HCT116 (cell line): ENCODE results near the gene CMBL. TPM values are rescaled to one million over a fixed set of nuclear protein-coding genes. Genes with fewer than 3 reads are reported as not detected.

Experiments used
- ATAC-seq: fragments of 200-7000 bp; cut with Tn5 transposase; 2 replicates; pipeline ENCODE4 v1.9.1; 2020; ENCODE audit warnings: mild to moderate bottlenecking, moderate library complexity
- BruUV-seq: library from RNA; stranded (reverse); fragments of 400-500 nt; replicated peaks from 2 replicates; lab custom pipeline; 2021; lab: Mats Ljungman, UMichigan
- CTCF ChIA-PET: fragments of 300-600 bp; sonication (Branson Sonifier 250); formaldehyde crosslinking; loops from one replicate; lab custom pipeline; 2021; ENCODE audit warnings: antibody characterized with exemption; lab: Charles Lee
- POLR2A ChIA-PET: fragments of 300-600, 350-600 bp; sonication (Branson Sonifier 250); formaldehyde crosslinking; loops from one replicate; lab custom pipeline; 2021; ENCODE audit warnings: antibody characterized with exemption; lab: Charles Lee
- RAD21 ChIA-PET, 2 experiments: fragments of 300-600 bp; sonication (Branson Sonifier 250); formaldehyde crosslinking; loops; one replicate each; lab custom pipeline; 2023; ENCODE audit warnings: low total read pairs in 2 of 2; ENCODE audit not compliant: uncharacterized antibody in 2 of 2, unreplicated experiment in 2 of 2, low non-redundant PET in 1 of 2; lab: Charles Lee
- DNase-seq: peaks from one replicate; pipeline ENCODE4 v3.0.0-alpha.2; 2010; ENCODE audit warnings: low read depth, low spot score
- H2AFZ ChIP-seq: fragments of 200-600 bp; shearing (Covaris generic), sonication (generic); 2 replicates; pipeline ENCODE4 v1.6.1; 2017; ENCODE audit warnings: low read depth, mixed run types, mixed read lengths, antibody characterized with exemption, low read length; ENCODE audit not compliant: poor library complexity, severe bottlenecking
- H3K27ac ChIP-seq: 2 replicates; pipeline ENCODE4 v1.5.1; 2012; ENCODE audit warnings: low read depth, low read length
- H3K27me3 ChIP-seq: fragments of 200-600 bp; sonication (generic); 2 replicates; pipeline ENCODE4 v1.6.1; 2016; ENCODE audit warnings: mixed run types, low read length, mixed read lengths; ENCODE audit not compliant: insufficient read depth
- H3K36me3 ChIP-seq, 2 experiments: fragments of 200-500 bp in 1 of 2; fragments of 200-600 bp in 1 of 2; sonication (Bioruptor generic) in 1 of 2; sonication (generic) in 1 of 2; 2 replicates each; pipeline versions ENCODE4 v1.5.1 to v1.6.1; 2014 to 2016; ENCODE audit warnings: low read length in 2 of 2, inconsistent platforms in 1 of 2, mixed read lengths in 1 of 2, mixed run types in 1 of 2; ENCODE audit not compliant: insufficient read depth in 2 of 2, control insufficient read depth in 1 of 2
- H3K4me1 ChIP-seq, 2 experiments: fragments of 200-600 bp in 1 of 2; sonication (generic) in 1 of 2; 2 replicates each; pipeline versions ENCODE4 v1.5.1 to v1.6.1; 2012 to 2017; ENCODE audit warnings: low read length in 2 of 2, inconsistent platforms in 1 of 2, mild to moderate bottlenecking in 1 of 2, mixed read lengths in 1 of 2, mixed run types in 1 of 2, moderate library complexity in 1 of 2; ENCODE audit not compliant: insufficient read depth in 2 of 2, control insufficient read depth in 1 of 2
- H3K4me2 ChIP-seq: fragments of 200-600 bp; sonication (generic); 2 replicates; pipeline ENCODE4 v1.6.1; 2017; ENCODE audit warnings: mixed run types, low read length, mixed read lengths
- H3K4me3 ChIP-seq, 2 experiments: fragments of 200-600 bp in 1 of 2; sonication (generic) in 1 of 2; replicated peaks in 1 of 2; 2 replicates each; pipeline ENCODE4 v1.5.1; 2011 to 2016; ENCODE audit warnings: low read length in 2 of 2, control low read depth in 1 of 2, low read depth in 1 of 2, mild to moderate bottlenecking in 1 of 2, mixed read lengths in 1 of 2, mixed run types in 1 of 2
- H3K79me2 ChIP-seq: fragments of 200-600 bp; sonication (generic); 2 replicates; pipeline ENCODE4 v1.6.1; 2017; ENCODE audit warnings: mild to moderate bottlenecking, mixed run types, low read length, moderate library complexity, mixed read lengths; ENCODE audit not compliant: insufficient read depth
- H3K9ac ChIP-seq: fragments of 200-600 bp; sonication (generic); 2 replicates; pipeline ENCODE4 v1.6.1; 2016; ENCODE audit warnings: low read length, mixed read lengths
- H3K9me2 ChIP-seq: fragments of 200-600 bp; sonication (generic), shearing (Covaris generic); 2 replicates; pipeline ENCODE4 v1.6.1; 2017; ENCODE audit warnings: mixed run types, mild to moderate bottlenecking, moderate library complexity; ENCODE audit not compliant: insufficient read depth
- H3K9me3 ChIP-seq, 2 experiments: fragments of 200-500 bp in 1 of 2; fragments of 200-600 bp in 1 of 2; sonication (Bioruptor generic) in 1 of 2; sonication (generic) in 1 of 2; 2 replicates each; pipeline ENCODE4 v1.6.1; 2014 to 2017; ENCODE audit warnings: low read length in 2 of 2, mixed read lengths in 2 of 2, inconsistent platforms in 1 of 2, low read depth in 1 of 2, mild to moderate bottlenecking in 1 of 2, mixed run types in 1 of 2, moderate library complexity in 1 of 2; ENCODE audit not compliant: control insufficient read depth in 1 of 2, insufficient read depth in 1 of 2
- H4K20me1 ChIP-seq: fragments of 200-600 bp; sonication (generic), shearing (Covaris generic); 2 replicates; pipeline ENCODE4 v1.6.1; 2017; ENCODE audit warnings: mixed run types, mild to moderate bottlenecking, moderate library complexity; ENCODE audit not compliant: insufficient read depth
- CEBPB ChIP-seq: IDR thresholded peaks from 2 replicates; pipeline ENCODE4 v1.6.1; 2012; ENCODE audit warnings: low read depth
- ELF1 ChIP-seq: IDR thresholded peaks from 2 replicates; pipeline ENCODE4 v1.6.1; 2012; ENCODE audit warnings: low read depth, borderline replicate concordance
- EZH2 ChIP-seq: fragments of 200-600 bp; sonication (generic); IDR thresholded peaks from 2 replicates; pipeline ENCODE4 v1.6.1; 2017; ENCODE audit warnings: antibody characterized with exemption, mixed run types
- EZH2phosphoT487 ChIP-seq: fragments of 200-600 bp; IDR thresholded peaks from 2 replicates; pipeline ENCODE4 v1.6.1; 2018; ENCODE audit warnings: antibody characterized with exemption, borderline replicate concordance
- JUND ChIP-seq: IDR thresholded peaks from 2 replicates; pipeline ENCODE4 v1.6.1; 2012
- POLR2A ChIP-seq: IDR thresholded peaks from 2 replicates; pipeline ENCODE4 v1.7.0; 2011; ENCODE audit warnings: borderline replicate concordance; ENCODE audit not compliant: insufficient read depth, insufficient read length; ENCODE audit errors: extremely low read depth
- POLR2AphosphoS5 ChIP-seq: IDR thresholded peaks from 2 replicates; pipeline ENCODE4 v1.6.1; 2011; ENCODE audit warnings: mild to moderate bottlenecking, low read depth, low read length, moderate library complexity
- RAD21 ChIP-seq: IDR thresholded peaks from 2 replicates; pipeline ENCODE4 v1.6.1; 2012; ENCODE audit warnings: low read depth, mild to moderate bottlenecking
- SIN3A ChIP-seq: IDR thresholded peaks from 2 replicates; pipeline ENCODE4 v1.6.1; 2012; ENCODE audit warnings: low read depth
- SP1 ChIP-seq: IDR thresholded peaks from 2 replicates; pipeline ENCODE4 v1.6.1; 2012; ENCODE audit warnings: low read depth
- SRF ChIP-seq: IDR thresholded peaks from 2 replicates; pipeline ENCODE4 v1.6.1; 2012; ENCODE audit warnings: low read depth
- TCF7L2 ChIP-seq: IDR thresholded peaks from 2 replicates; pipeline ENCODE4 v1.7.0; 2011; ENCODE audit warnings: borderline replicate concordance, inconsistent platforms; ENCODE audit not compliant: insufficient read depth, insufficient read length; ENCODE audit errors: extremely low read depth
- YY1 ChIP-seq: IDR thresholded peaks from 2 replicates; pipeline ENCODE4 v1.6.1; 2011; ENCODE audit warnings: low read length, low read depth, moderate library complexity, mild to moderate bottlenecking; ENCODE audit not compliant: insufficient replicate concordance; ENCODE audit errors: extremely low read depth
- ZFX ChIP-seq: fragments of 450-650 bp; IDR thresholded peaks from 2 replicates; pipeline ENCODE4 v1.6.1; 2017
- ZNF274 ChIP-seq: fragments of 200-500 bp; sonication (Bioruptor generic); IDR thresholded peaks from 2 replicates; pipeline ENCODE4 v1.6.1; 2014; ENCODE audit warnings: mild to moderate bottlenecking, low read depth, low read length, inconsistent platforms
- intact Hi-C: fragments of 100-400 bp; cut with micrococcal nuclease; formaldehyde crosslinking; loops from 2 replicates; pipeline ENCODE4 v1.10.0; 2022
- total RNA-seq: library from RNA; stranded (reverse); gene quantifications from one replicate; pipeline ENCODE4 v1.2.1, GENCODE V29; 2021; ENCODE audit not compliant: unreplicated experiment
- TF ChIP-seq, protein P1 (sequence below): IDR thresholded peaks from 2 replicates; pipeline ENCODE4 v1.6.1; 2012; ENCODE audit warnings: low read depth
- TF ChIP-seq, protein P2 (sequence below), 3 experiments: fragments of 200-600 bp in 1 of 3; sonication (generic) in 1 of 3; IDR thresholded peaks in 2 of 3; conservative IDR thresholded peaks in 1 of 3; 2 replicates each; pipeline ENCODE4 v1.5.1; 2012 to 2017; ENCODE audit warnings: low read depth in 2 of 3, low read length in 2 of 3, antibody characterized with exemption in 1 of 3, borderline replicate concordance in 1 of 3, control low read depth in 1 of 3, mild to moderate bottlenecking in 1 of 3, mixed read lengths in 1 of 3, mixed run types in 1 of 3, moderate library complexity in 1 of 3; ENCODE audit not compliant: insufficient read depth in 1 of 3
- TF ChIP-seq, protein P3 (sequence below): IDR thresholded peaks from 2 replicates; pipeline ENCODE4 v1.6.1; 2011; ENCODE audit warnings: mild to moderate bottlenecking, low read length, moderate library complexity; ENCODE audit not compliant: insufficient replicate concordance; ENCODE audit errors: extremely low read depth
- TF ChIP-seq, protein P4 (sequence below): IDR thresholded peaks from 2 replicates; pipeline ENCODE4 v1.6.1; 2012

Gene CMBL
- total RNA-seq, 1 experiment from 2014 or later: 51.0 TPM

GRCh38 chr5:10266839-10267238 is 40.9 kb downstream of the CMBL start:
- POLR2A ChIA-PET: no interaction called here
- ATAC-seq: 0 out of 2 replicates have a peak, but pooled peaks have one; percentile 23
- CTCF ChIA-PET: no interaction called here

More at GRCh38 chr5:10266839-10267238, 40.9 kb downstream of the CMBL start:
- no peaks in the 10 kb centered on the region for H3K9me2 ChIP-seq
- H3K4me1 ChIP-seq: peaks cover 0 to 12% of the 10 kb centered on the region in 2 experiments; a peak in 1 of 4 replicates
- no peak overlapping the region for H3K27ac ChIP-seq
- no peaks in the 10 kb centered on the region for H3K9me3 ChIP-seq
- intact Hi-C loops: no loop called here
- no peaks in the 10 kb centered on the region; the same call in 1 of the 2 replicates for H4K20me1 ChIP-seq
- peaks cover 28 to 31% of the 10 kb centered on the region in 2 experiments; a peak in 3 of 4 replicates for H3K36me3 ChIP-seq
- no TSS peak for BruUV-seq
- no peak for DNase-seq
- H2AFZ ChIP-seq: no peak overlapping the region
- H3K4me2 ChIP-seq: no peak overlapping the region
- peaks cover 5% of the 10 kb centered on the region; the same call in 1 of the 2 replicates for H3K79me2 ChIP-seq
- no peak overlapping the region for H3K9ac ChIP-seq
- TF ChIP-seq, protein P1, sequence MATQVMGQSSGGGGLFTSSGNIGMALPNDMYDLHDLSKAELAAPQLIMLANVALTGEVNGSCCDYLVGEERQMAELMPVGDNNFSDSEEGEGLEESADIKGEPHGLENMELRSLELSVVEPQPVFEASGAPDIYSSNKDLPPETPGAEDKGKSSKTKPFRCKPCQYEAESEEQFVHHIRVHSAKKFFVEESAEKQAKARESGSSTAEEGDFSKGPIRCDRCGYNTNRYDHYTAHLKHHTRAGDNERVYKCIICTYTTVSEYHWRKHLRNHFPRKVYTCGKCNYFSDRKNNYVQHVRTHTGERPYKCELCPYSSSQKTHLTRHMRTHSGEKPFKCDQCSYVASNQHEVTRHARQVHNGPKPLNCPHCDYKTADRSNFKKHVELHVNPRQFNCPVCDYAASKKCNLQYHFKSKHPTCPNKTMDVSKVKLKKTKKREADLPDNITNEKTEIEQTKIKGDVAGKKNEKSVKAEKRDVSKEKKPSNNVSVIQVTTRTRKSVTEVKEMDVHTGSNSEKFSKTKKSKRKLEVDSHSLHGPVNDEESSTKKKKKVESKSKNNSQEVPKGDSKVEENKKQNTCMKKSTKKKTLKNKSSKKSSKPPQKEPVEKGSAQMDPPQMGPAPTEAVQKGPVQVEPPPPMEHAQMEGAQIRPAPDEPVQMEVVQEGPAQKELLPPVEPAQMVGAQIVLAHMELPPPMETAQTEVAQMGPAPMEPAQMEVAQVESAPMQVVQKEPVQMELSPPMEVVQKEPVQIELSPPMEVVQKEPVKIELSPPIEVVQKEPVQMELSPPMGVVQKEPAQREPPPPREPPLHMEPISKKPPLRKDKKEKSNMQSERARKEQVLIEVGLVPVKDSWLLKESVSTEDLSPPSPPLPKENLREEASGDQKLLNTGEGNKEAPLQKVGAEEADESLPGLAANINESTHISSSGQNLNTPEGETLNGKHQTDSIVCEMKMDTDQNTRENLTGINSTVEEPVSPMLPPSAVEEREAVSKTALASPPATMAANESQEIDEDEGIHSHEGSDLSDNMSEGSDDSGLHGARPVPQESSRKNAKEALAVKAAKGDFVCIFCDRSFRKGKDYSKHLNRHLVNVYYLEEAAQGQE: no peak
- TF ChIP-seq ELF1 (no peak), JUND (no peak), ZFX (no peak), SP1 (no peak), ZNF274 (no peak), SRF (no peak), YY1 (no peak), CEBPB (no peak), TCF7L2 (no peak), EZH2 (no peak), RAD21 (no peak), SIN3A (no peak), POLR2AphosphoS5 (no peak), POLR2A (no peak), EZH2phosphoT487 (no peak)
- TF ChIP-seq, protein P2, sequence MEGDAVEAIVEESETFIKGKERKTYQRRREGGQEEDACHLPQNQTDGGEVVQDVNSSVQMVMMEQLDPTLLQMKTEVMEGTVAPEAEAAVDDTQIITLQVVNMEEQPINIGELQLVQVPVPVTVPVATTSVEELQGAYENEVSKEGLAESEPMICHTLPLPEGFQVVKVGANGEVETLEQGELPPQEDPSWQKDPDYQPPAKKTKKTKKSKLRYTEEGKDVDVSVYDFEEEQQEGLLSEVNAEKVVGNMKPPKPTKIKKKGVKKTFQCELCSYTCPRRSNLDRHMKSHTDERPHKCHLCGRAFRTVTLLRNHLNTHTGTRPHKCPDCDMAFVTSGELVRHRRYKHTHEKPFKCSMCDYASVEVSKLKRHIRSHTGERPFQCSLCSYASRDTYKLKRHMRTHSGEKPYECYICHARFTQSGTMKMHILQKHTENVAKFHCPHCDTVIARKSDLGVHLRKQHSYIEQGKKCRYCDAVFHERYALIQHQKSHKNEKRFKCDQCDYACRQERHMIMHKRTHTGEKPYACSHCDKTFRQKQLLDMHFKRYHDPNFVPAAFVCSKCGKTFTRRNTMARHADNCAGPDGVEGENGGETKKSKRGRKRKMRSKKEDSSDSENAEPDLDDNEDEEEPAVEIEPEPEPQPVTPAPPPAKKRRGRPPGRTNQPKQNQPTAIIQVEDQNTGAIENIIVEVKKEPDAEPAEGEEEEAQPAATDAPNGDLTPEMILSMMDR (IDR thresholded peaks at IDR 0.05 in 2 of 3, conservative IDR thresholded peaks at IDR 0.05 in 1 of 3; ENCODE audit: borderline replicate concordance in 1 of 3, insufficient read depth in 1 of 3, low read depth in 2 of 3, low read length in 2 of 3): no peak
- TF ChIP-seq, protein P3, sequence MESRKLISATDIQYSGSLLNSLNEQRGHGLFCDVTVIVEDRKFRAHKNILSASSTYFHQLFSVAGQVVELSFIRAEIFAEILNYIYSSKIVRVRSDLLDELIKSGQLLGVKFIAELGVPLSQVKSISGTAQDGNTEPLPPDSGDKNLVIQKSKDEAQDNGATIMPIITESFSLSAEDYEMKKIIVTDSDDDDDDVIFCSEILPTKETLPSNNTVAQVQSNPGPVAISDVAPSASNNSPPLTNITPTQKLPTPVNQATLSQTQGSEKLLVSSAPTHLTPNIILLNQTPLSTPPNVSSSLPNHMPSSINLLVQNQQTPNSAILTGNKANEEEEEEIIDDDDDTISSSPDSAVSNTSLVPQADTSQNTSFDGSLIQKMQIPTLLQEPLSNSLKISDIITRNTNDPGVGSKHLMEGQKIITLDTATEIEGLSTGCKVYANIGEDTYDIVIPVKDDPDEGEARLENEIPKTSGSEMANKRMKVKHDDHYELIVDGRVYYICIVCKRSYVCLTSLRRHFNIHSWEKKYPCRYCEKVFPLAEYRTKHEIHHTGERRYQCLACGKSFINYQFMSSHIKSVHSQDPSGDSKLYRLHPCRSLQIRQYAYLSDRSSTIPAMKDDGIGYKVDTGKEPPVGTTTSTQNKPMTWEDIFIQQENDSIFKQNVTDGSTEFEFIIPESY: no peak
- TF ChIP-seq, protein P4, sequence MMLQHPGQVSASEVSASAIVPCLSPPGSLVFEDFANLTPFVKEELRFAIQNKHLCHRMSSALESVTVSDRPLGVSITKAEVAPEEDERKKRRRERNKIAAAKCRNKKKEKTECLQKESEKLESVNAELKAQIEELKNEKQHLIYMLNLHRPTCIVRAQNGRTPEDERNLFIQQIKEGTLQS: no peak
- TF ChIP-seq, all 23 proteins: peak for 0
- RAD21 ChIA-PET: no interaction called here
- no peak overlapping the region for H3K4me3 ChIP-seq
- H3K27me3 ChIP-seq: no peaks in the 10 kb centered on the region
